Loucy (cell line): ENCODE measurements around the gene VDAC2.

Experiments
- EZH2phosphoT487 ChIP-seq: fragments of 200-600 bp; IDR thresholded peaks from 2 replicates; pipeline ENCODE4 v1.6.1; 2018; ENCODE audit warnings: antibody characterized with exemption, mild to moderate bottlenecking, moderate library complexity, borderline replicate concordance
- TF ChIP-seq, protein P1 (sequence below): fragments of 200-600 bp; sonication (generic); conservative IDR thresholded peaks from 2 replicates; pipeline ENCODE4 v1.5.1; 2014; ENCODE audit warnings: mild to moderate bottlenecking, antibody characterized with exemption, low read length

DNA sequence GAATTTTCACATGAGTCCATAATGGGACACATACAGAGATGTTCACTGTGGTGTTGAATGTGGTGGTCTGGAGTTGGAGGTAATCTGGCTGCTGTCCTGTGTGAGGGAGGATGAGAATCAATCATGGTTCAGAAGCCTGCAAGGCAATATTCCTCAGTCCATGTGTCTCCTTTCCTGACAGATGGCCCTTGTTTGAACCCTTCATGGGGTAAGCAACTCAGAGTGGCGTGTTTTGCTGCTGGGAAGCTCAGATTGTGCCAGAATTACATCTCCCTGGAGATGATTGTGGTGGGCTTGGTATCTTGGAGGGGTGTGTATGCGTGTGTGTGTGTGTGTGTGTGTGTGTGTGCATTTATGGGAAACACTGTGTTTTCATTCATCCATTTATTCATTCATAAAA lies 69.6 kb downstream of the VDAC2 start:
- TF ChIP-seq, protein P1, sequence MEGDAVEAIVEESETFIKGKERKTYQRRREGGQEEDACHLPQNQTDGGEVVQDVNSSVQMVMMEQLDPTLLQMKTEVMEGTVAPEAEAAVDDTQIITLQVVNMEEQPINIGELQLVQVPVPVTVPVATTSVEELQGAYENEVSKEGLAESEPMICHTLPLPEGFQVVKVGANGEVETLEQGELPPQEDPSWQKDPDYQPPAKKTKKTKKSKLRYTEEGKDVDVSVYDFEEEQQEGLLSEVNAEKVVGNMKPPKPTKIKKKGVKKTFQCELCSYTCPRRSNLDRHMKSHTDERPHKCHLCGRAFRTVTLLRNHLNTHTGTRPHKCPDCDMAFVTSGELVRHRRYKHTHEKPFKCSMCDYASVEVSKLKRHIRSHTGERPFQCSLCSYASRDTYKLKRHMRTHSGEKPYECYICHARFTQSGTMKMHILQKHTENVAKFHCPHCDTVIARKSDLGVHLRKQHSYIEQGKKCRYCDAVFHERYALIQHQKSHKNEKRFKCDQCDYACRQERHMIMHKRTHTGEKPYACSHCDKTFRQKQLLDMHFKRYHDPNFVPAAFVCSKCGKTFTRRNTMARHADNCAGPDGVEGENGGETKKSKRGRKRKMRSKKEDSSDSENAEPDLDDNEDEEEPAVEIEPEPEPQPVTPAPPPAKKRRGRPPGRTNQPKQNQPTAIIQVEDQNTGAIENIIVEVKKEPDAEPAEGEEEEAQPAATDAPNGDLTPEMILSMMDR, result no peak
- TF ChIP-seq EZH2phosphoT487, result no peak
